ENCODE measurements around the gene ROS1.
"Not testable (repeated sequence)": the region's sequence is repeated elsewhere in the genome, so short reads cannot be mapped to it uniquely, and the experiment has no call there.

ROS1 gene

DNA sequence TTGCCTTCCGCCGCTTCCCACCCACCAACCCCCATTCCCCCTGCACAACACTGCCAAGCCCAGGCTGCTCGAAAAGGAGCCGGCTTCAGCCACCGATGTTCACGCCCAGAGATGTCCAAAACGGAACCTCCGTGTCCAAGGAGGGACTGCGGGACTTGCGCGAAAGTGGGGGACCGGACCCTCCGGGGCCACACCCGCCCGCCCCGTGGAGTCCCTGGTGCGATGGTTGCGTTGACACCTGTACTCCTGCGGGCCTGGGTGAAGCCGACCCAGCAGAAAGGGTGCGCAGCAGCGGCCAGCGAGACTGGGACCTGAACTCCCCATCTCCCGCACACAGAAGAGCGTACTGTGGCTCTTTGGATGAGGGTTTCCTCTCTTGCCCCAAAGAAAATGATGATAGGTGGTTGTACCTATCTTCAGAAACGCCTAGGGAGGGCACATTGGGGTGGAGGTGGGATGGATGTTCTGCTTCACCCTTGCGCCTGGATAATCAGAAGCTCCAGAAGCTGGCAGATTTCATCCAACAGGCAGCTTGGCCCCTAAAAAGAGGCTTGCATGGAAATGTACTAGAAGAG is 162.3 kb downstream of the ROS1 start:
- no peak for TF ChIP-seq CTCF (IDR thresholded peaks at IDR 0.05; ENCODE audit: borderline replicate concordance, control extremely low read depth, extremely low read depth, insufficient read depth, missing control alignments)
- DNase-seq (ENCODE audit: low spot score): peak; percentile 15
- in situ Hi-C loops (cut with MboI; ENCODE audit: low sequenced_read_pairs, unreplicated experiment): no loop called here

DNA sequence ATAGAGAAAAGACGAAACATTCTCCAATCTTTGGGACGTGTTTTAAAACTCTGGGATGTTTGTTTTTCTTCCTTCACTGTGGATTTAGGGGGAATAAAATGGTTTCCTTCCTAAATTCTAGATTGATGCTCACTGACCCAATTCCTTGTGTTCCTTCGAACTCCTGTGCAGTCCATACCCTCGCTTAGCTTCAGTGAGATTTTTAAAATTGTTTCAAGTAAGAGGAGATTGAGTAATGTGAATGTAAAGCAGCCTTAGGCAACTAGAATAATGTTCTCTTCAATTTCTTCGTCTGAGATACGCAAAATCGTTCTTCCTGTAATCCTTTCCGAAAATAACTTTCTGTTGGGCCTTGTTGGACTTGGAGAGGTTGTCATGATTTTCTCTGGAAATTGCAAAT is 162.9 kb downstream of the ROS1 start:
- TF ChIP-seq CTCF (IDR thresholded peaks at IDR 0.05; ENCODE audit: borderline replicate concordance, control extremely low read depth, extremely low read depth, insufficient read depth, missing control alignments): no peak
- no peak for DNase-seq (ENCODE audit: low spot score)
- in situ Hi-C loops (cut with MboI; ENCODE audit: low sequenced_read_pairs, unreplicated experiment): no loop called here

- TF ChIP-seq CTCF (IDR thresholded peaks at IDR 0.05; ENCODE audit: borderline replicate concordance, control extremely low read depth, extremely low read depth, insufficient read depth, missing control alignments): no peak
- DNase-seq (ENCODE audit: low spot score): no peak
- in situ Hi-C loops (cut with MboI; ENCODE audit: low sequenced_read_pairs, unreplicated experiment): no loop called here
Measured at GRCh38 chr6:117253785-117254184, 172.0 kb downstream of the ROS1 start.

DNA sequence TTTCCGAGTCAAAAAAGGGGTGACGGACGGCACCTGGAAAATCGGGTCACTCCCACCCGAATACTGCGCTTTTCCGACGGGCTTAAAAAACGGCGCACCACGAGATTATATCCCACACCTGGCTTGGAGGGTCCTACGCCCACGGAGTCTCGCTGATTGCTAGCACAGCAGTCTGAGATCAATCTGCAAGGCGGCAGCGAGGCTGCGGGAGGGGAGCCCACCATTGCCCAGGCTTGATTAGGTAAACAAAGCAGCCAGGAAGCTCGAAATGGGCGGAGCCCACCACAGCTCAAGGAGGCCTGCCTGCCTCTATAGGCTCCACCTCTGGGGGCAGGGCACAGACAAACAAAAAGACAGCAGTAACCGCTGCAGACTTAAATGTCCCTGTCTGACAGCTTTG is 180.8 kb downstream of the ROS1 start:
- DNase-seq (ENCODE audit: low spot score); in situ Hi-C loops (cut with MboI; ENCODE audit: low sequenced_read_pairs, unreplicated experiment): not testable (repeated sequence)

GRCh38 chr6:117244571-117244970 is 181.2 kb downstream of the ROS1 start:
- DNase-seq (ENCODE audit: low spot score); in situ Hi-C loops (cut with MboI; ENCODE audit: low sequenced_read_pairs, unreplicated experiment): not testable (repeated sequence)
